Measurements from ENCODE around the gene CALR.

Gene CALR

GRCh38 chr19:12983542-12984142, 45.2 kb downstream of the CALR start:
- peak; percentile 80 for DNase-seq

GRCh38 chr19:12984143-12984627, 45.8 kb downstream of the CALR start:
- DNase-seq: no peak

- no peak for DNase-seq
These were observed 46.3 kb downstream of the CALR start for GRCh38 chr19:12984683-12985048.

DNA sequence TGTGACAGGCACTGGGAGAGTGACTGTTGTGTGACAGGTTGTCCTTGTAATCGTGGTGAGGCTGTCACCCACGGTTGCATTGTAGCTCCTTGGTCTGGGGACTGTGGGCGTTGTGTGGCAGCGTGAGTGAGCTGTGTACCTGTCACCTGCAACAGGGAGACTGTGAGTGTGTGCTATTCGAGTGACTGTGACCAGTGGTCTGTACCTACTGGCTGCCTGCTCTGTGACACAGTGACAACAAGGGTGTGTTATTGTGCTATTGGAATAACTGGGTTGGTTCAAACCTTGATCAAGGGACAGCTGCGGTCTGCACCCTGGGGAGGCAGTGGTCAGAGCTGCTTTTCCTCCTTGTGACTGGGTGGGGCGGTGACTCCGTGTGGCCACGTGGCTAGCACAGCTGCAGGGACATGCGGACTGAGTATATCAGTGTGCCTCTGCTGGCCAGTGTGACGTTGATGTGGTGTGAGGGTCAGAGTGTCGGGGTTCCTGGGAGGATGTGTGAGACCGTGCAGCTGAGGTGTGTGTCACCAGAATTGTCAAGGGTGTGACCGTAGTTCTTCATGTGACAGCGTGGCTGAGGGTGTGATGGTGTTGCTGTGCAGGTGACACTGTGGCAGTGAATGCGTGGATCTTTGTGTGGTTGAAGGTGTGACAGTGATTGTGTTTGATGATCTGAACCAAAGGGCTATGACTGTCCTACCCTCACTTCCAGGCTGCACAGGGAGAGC, 46.8 kb downstream of the CALR start:
- no peak for DNase-seq

DNA sequence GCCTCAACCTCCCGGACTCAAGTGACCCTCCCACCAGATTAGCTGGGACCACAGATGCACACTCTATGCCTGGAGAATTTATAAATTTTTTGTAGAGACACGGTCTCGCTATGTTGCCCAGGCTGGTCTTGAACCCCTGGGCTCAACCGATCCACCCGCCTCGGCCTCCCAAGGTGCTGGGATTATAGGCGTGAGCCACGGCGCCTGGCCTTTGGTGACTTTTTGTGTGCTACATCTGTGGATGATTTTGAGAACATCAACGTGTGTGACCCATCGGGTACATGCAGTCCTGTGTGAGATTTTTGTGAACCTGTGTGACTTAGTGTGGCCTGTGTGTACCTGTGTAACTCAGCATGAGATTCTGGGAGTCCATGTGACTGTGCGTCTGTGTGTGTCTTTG, 48.3 kb downstream of the CALR start:
- no peak for DNase-seq

DNA sequence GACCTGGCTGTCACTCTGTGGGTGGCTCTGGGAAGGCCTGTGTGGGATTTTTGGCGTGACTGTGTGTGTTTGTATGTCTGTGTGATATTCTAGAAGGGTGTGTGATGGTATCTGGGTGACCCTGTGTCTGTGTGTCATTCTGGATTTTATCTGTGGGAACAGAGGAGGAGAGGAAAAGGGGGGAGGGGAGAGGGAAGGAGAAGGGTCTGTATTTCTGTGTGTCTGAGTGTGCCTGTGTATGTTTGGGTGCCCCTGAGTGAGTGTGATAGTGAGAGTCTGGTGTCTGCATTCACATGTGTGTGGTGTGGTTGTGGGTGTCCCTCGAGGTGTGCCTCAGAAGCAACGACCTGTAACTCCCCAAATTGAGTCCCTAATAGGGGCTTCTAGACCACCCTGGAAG, 48.8 kb downstream of the CALR start:
- no peak for DNase-seq

DNA sequence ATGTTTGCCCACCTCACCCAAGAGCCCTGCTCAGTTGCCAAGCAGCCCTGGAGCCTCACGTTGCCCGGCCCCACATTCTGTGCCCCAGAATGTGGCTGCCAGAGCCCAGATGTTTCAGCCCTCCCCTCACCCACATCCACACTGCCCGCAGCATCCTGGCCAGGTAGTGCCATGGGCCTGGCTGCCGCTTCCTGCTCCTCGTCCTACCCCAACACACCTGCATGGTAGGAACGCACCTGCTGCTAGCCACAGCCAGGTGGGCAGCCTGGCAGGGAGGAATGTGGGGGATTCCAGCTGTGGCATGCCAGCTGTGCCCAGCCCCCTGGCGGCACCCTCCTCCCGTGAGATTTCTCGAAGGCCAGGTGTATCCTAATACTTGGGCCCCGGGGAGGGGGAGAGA, 49.4 kb downstream of the CALR start:
- DNase-seq: no peak

DNA sequence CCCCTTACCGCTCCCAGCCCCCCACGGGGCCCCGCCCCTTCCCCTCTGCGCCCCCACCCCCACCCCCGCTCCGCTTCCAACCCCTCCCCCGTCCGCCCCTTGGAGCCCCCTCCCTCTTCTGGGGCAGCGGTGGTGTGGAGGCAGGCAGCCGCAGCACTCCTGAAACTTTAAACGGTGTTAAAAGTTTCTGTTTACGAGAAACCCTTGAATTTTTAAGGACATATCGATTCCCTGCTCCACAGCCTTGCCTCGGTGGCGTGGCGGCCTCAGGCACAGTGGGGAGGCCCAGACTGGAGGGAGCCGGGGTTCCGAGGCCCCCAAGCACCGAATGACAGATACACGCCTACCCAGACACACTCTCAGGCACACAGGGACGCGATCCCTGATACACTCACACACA, 52.0 kb downstream of the CALR start:
- DNase-seq: no peak

DNA sequence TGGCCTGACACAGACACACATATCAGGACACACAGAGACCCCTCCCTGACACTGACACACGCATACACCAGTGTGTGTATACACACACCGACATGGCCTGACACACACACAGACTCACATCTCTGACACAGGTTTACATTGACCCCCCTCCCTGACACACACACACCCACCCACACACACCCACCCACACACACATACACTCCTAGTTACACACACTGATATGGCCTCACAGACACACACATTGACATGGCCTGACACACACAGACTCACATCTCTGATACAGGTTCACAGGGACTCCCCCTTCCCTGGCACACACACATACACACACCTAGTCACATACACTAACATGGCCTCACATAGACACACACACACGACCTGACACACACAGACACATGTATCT, 52.4 kb downstream of the CALR start:
- no peak for DNase-seq

DNA sequence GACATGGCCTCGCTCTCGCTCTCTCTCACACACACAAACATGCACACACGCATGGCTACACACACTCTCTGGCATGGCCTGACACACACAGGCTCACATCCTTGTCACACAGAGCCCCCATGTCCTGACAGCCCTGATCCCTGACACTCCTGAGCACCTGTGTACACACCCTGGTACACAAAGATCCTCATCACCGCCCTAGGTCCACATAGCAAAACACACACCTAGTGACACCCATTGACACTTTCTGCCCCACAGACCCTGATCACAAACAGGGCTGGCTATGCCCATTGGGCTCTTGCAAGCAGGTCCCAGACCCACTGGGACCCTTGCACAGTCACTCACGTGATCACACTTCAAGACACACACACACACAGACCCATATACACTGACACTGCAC, 52.9 kb downstream of the CALR start:
- no peak for DNase-seq

GRCh38 chr19:12992729-12993128, 54.3 kb downstream of the CALR start:
- DNase-seq: no peak

- DNase-seq: no peak
These were observed 55.2 kb downstream of the CALR start for GRCh38 chr19:12993562-12993961.

Measured in activated CD4-positive, alpha-beta T cell treated with anti-CD3 and anti-CD28 coated beads, Interleukin-2, amount 50 U/mL, for 1 hour (primary cell).